Femur (tissue), 1 donor: ENCODE results near the gene SP110.
"Not testable (repeated sequence)": the region's sequence is repeated elsewhere in the genome, so short reads cannot be mapped to it uniquely, and the experiment has no call there.

Source experiments
- DNase-seq: peaks from one replicate; pipeline ENCODE4 v3.0.0-alpha.2; 2017

The SP110 gene

DNA sequence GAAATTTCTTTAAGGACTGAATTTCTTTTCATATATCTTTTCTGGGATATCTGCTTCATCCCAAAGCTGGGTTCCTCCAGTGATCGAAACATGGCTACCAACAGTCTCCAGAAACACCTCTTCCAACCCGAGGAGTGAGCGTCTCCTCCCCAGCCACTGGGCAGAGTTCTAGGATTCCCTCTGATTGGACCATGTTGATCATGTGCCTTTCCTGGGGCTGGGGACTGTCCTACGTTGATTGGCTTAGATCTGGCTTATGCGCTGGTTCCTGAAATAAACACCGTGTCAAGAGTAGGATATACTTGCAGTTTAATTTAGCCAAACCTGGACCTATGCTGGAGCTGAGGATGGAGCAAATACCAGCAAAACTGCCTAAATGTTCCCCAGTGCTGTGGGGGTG is 95.5 kb downstream of the SP110 start:
- no peak for DNase-seq

DNA sequence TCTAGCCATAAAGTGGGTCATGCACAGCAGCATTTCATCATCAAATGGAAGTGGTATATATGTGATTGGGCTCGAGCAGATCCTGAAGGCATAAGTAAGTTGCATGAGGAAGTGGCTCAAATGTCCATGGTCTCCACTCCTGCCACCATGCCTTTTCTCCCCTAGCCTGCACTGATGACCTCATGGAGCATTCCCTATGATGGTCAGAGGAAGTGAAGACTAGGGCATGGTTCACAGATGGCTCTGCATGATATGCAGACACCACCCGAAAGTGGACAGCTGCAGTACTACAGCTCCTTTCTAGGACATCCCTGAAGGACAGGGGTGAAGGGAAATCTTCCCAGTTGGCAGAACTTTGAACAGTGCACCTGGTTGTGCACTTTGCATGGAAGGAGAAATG is 99.4 kb downstream of the SP110 start:
- DNase-seq = not testable (repeated sequence)

GRCh38 chr2:230119827-230120226 is 100.0 kb downstream of the SP110 start:
- DNase-seq = not testable (repeated sequence)
